ENCODE results near the gene MYO9B. TPM values are rescaled to one million over a fixed set of nuclear protein-coding genes. Genes with fewer than 3 reads are reported as not detected.

The MYO9B gene
- total and polyA plus RNA-seq, 2 of the 13 experiments (the other 11 are each of a cell fraction or from before 2014, with no cell fraction given), result 18.0 to 18.3 TPM

GRCh38 chr19:17255150-17255621 lies 179.6 kb downstream of the MYO9B start (continued):
- TF ChIP-seq ZNF687 (CRISPR knock-in tag; IDR thresholded peaks at IDR 0.05) (peak; percentile 95), ZNF878 (CRISPR knock-in tag; IDR thresholded peaks at IDR 0.05) (no peak), ZNF761 (CRISPR knock-in tag; conservative IDR thresholded peaks at IDR 0.05) (no peak), THYN1 (CRISPR knock-in tag; IDR thresholded peaks at IDR 0.05; ENCODE audit: borderline replicate concordance, low read depth) (no peak), IKZF1 (IDR thresholded peaks at IDR 0.05) (no peak), KDM4B (CRISPR knock-in tag; IDR thresholded peaks at IDR 0.05) (no peak), POGK (CRISPR knock-in tag; conservative IDR thresholded peaks at IDR 0.05) (no peak; the same call in 1 of the 2 replicates), ZNF441 (CRISPR knock-in tag; IDR thresholded peaks at IDR 0.05; ENCODE audit: borderline replicate concordance) (peak; percentile 93), KDM1A (CRISPR knock-in tag; IDR thresholded peaks at IDR 0.05) (peak; percentile 67; the same call in 1 of the 2 replicates), ZNF616 (CRISPR knock-in tag; IDR thresholded peaks at IDR 0.05; ENCODE audit: low read depth) (no peak), ZNF646 (CRISPR knock-in tag; IDR thresholded peaks at IDR 0.05) (no peak), ZBTB33 (CRISPR knock-in tag; IDR thresholded peaks at IDR 0.05) (peak; percentile 23; the same call in 1 of the 2 replicates), ZNF776 (CRISPR knock-in tag; IDR thresholded peaks at IDR 0.05) (no peak)
